GM19099 (cell line): ENCODE results near the gene C2CD4D.

Source experiments
- POLR2A ChIP-seq: IDR thresholded peaks from 3 replicates; pipeline ENCODE4 v1.6.1; 2011; ENCODE audit warnings: low read depth; ENCODE audit not compliant: insufficient read length; ENCODE audit errors: extremely low read depth

The C2CD4D gene

DNA sequence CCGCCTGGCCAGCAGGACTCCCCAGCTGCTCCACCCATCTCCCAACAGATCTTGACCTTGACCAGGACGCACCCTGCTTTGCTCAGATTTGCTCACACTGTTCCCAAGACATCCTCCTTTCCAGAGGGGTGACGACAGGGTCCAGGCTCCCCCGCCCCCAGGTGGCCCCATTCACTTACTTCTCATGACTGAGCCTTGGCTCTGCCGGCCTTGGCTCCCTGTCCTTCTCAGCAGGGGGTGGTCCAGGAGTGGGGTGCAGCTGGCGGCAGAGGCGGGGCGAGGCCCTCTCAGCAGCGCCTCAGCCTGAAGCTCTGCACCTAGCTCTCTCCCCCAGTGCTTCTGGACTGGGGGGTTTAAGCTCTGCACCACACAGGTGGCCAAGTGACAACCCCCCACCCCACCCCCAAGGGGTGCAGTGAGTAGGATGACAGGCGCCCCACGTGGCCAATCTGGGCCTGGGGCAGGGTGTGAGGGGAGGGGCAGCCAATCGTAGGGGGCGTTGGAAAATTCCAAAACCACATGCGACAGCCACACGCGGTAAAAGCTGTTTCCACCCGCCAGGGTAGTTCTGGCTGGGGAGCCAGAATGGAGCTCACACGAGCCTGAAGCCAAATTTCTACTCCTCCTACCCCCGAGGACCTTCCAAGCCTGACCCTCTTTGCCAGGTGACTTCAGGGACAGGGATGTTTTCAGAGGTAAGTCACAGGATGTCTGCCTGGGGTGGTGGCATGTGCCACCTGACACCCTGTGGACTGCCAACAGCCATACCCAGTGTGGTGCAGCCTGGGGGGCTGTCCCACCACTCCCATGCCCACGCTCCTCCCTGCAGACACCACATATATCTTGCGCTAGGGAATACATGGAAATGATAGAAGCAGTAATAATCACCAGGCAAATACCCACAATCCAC is 13.6 kb downstream of the C2CD4D start:
- no peak for TF ChIP-seq POLR2A

DNA sequence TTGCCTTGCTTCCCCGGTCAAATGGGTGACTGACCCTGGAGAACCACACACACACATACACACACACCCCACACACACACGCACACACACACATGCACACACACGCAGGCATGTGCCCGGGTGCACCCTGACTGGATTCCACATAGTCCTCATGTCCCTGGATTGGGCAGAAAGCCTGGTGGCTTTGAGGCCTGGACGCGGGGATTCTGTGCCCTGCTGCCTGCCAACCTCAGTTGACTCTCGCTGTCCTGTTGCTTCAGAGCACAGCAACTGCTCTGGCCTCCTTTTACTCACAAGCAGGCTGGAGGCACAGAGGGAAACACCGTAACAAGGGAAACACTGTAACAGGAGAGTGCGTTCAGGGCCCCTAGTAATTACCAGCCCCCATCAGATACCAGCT is 14.4 kb downstream of the C2CD4D start:
- TF ChIP-seq POLR2A = no peak

DNA sequence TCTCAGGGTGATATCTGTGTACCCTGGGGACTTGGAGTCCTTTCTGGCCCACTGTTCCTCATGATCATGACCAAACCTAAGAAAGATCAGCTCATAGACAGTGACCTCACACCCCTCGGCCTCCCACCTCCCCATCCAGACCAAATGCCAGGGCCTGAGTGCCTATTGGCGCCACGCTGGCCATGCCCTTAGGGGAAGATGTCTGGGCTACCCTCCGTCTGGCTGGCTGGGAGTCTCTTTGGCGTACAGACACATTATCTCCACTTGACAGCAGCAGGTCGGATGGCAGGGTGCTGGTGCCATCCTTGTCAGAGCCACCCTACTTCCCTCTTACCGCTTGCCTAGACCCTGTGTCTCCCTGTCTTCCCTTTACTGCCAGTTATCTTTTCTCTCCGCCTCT is 16.4 kb downstream of the C2CD4D start:
- no peak for TF ChIP-seq POLR2A

DNA sequence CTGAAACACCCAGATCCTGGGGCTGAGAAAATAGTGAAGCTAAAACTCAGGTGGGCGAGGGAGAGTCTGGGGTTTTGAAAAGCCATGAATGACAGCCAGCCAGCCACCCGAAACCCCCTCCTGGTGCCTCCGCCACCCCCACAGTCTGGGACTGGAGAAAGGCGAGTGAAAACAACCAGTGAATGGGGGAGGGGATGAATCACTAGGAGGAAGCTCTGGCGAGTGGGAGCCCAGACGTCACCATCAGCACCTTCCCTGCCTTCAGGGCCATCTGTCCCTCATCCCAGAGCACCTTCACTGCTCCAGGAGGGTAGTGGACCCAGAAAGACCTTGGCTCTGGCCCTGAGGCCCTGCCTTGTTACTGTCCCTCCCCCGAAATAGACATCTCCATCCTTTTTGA is 17.2 kb downstream of the C2CD4D start:
- no peak for TF ChIP-seq POLR2A

DNA sequence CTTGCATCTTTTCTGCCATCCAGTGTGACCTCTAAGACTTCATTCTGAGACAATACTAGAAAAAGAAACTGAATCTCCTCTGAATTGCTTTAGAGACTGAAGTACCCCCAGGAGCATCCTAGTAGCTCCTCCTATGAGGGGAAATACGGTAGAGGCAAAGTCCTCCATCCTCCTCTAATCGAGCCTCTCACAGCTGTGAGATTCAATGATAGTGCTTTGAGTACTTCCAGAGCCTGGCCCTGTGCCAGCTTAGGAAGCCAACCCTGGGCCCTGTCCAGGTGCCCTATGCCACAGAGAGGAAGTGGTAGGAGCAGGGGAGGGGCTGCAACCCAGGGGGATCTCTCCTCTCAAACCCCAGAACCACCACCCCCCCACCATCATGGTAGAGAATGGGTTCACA is 18.7 kb downstream of the C2CD4D start:
- TF ChIP-seq POLR2A = no peak

- TF ChIP-seq POLR2A = no peak
These were observed 19.5 kb downstream of the C2CD4D start for GRCh38 chr1:151819976-151820623.

DNA sequence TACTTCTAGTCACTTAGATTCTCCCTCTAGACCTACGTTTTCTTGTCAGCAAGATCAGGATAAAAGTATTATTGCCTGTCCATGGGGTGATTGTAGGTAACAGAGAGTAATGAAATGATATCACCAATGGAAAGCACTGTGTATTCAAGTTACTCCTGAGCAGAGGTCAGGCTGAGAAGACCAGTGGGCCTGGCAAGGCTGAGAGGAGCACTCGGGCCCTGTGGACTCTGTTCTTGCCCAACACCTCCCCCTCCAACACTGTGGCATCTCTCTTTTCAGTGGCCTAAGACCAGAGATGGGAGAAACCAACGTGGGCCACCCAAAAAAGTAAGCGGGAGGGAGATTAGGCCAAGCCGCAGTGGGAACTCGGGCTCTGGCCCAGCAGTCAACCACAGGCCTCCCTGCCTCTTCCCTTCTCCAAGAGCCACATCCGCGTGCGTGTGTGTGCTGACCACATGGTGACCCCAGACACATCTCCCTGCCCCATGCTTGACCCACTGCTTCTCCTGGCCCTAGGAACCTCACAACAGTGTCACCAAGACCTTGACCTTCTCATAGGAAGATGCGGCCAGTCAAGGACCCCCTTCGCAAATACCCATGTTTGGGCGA is 20.3 kb downstream of the C2CD4D start:
- no peak for TF ChIP-seq POLR2A

DNA sequence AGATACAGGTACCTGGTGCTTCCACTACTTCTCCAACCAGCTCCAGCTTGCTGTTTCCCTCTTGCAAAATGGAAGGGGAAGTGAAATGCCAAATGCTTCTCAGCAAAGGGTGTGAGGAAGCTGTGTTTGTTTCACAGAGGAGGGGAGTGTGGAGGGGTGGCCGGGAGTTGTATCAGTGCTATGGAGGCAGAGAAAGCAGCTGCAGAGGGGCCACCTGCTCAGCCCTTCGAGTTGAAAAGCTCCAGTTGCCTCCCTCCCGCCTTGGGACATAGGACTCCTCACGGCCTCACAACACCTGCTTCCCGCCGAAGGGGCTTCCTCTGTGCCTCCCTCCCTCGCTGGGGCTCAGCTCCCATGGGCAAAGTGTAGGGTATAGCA is 22.3 kb downstream of the C2CD4D start:
- TF ChIP-seq POLR2A = no peak

GRCh38 chr1:151816548-151817352 is 22.9 kb downstream of the C2CD4D start:
- no peak for TF ChIP-seq POLR2A

DNA sequence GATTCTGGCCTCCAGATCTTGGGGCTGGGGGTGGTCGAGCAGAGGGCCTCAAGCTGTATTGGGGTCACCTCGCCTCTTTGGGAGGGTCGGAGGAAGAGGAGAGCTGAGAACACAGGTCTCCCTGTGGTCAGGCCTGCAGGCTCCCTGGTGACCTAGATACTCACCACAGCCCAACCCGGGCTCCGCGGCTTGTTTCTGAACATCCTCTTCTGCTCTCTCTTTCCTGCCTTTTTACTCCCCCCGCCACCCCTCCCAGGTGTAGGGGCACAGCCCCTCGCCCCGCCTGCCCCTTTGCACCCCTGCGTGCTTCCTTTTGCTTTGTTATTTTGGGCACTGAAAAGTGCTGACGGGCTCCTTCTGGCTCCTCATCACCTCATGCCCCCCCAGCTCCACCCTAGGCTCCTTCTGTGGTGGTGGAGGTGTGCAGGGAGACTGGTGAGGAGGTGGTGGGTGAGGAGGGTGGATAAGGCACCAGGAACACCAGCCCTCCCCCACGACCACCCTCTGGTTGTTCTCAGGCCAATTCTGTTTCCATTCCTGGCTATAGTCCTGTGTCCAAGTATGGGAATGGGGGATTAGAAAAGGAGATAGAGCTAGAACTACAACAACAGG is 23.8 kb downstream of the C2CD4D start:
- TF ChIP-seq POLR2A = no peak

GRCh38 chr1:151814971-151815545 is 24.6 kb downstream of the C2CD4D start:
- no peak for TF ChIP-seq POLR2A

DNA sequence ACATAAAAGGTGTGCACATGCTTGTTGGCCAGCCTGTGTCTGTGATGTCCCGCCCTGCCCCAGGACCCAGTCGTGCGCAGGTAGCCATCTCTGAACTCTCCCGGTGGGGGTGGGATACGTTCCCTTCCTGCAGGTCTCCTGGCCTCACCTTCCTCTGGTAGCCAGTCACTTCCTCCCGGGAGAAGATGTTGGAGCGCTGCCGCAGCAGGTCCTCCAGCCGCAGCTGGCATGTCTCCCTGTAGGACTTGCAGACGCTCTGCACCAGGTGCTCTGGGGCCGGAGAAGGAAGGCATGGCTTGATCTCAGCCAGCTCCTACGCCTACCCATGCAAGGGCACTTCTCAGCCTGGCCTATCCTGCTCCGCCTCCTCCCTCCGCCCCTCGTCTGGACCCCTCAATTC is 25.2 kb downstream of the C2CD4D start:
- no peak for TF ChIP-seq POLR2A

DNA sequence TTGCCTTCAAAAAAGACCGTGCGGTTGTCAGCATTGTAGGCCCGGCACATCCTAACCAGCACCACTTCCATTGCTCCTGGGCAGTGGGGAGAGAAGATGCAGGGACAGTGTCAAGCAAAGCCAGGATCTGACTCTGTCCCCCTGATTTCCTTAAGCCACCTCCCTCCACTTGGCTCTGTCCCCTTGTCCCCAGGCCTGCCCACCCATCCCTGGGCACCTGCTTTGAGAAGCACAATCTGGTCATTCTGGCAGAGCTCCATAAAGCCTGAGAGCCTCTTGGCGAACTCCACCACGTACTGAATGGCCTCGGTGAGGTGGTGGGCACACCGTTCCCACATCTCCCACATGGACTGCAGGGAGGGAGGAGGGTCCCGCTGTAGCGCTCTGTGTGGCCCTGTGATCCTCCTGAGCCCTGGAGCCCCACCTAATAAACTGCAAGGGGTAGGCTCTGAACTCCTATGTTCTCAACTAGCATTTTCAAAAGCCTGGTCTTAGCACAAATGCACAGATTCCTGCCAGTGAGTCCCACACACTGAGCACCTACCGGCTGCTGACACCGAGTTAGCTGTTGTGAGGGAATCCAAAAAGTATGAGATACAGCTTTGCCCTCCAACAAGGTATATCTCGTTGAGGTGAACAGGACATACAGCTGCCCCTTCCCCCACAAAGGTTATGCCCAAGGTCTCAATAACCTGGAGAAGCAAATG is 26.2 kb downstream of the C2CD4D start:
- no peak for TF ChIP-seq POLR2A

- no peak for TF ChIP-seq POLR2A
These were observed 28.4 kb downstream of the C2CD4D start for GRCh38 chr1:151811181-151811580.

DNA sequence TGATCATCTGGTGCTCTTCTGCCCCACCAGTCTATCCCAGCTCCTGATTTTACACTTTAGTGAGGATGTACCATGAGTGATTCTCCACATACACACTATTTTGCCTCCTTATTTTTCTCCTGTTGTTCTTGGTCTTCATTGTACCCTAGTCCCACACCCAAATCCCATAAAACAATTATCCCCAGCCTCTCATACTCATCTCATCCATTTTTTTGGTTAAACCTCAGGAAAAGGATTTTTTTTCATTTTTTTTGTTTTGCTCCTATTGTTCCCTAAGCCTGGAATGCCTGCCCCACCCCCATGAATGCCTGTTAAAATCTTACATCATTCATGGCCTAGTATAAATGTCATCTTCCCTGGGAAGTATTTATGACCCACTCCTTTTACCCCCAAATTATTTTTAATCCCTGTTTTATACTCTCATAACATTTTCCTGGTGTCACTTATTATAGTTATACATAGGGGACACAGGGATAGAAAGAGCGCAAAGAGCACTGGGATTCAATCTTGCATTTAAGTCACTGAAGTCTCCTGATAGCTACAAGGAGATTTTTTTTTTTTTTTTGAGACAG is 29.5 kb downstream of the C2CD4D start:
- no peak for TF ChIP-seq POLR2A
